NCI-H1417 (cell line): ENCODE data around the gene PCSK4.
A peak's percentile ranks its signal among the peaks of the same experiment; 100 is the strongest.
"Not testable (repeated sequence)": the region's sequence is repeated elsewhere in the genome, so short reads cannot be mapped to it uniquely, and the experiment has no call there.

Experiments used
- DNase-seq, 3 experiments: peaks; one replicate each; lab custom pipeline; 2025; lab: John Stamatoyannopoulos, UW

The PCSK4 gene

DNA sequence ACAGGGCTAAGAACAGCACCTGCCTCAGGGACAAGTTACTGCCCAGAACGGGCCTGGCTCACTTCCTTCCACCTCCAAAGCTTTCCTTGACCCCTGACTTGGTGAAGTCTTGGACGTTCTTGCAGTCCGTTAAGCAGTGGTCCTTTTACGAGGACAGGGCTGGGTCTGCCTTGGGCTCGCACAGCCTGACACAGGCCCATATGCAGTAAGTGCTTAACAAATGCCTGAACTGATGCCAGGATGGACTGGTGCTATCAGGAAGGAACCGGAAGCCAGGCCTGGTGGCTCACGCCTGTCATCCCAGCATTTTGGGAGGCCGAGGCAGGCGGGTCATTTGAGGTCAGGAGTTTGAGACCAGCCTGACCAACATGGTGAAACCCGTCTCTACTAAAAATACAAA is 31.9 kb upstream of the PCSK4 start:
- no peak for DNase-seq

GRCh38 chr19:1521636-1522035 is 31.5 kb upstream of the PCSK4 start:
- DNase-seq: no peak

GRCh38 chr19:1520203-1520780 is 30.1 kb upstream of the PCSK4 start:
- DNase-seq: no peak

DNA sequence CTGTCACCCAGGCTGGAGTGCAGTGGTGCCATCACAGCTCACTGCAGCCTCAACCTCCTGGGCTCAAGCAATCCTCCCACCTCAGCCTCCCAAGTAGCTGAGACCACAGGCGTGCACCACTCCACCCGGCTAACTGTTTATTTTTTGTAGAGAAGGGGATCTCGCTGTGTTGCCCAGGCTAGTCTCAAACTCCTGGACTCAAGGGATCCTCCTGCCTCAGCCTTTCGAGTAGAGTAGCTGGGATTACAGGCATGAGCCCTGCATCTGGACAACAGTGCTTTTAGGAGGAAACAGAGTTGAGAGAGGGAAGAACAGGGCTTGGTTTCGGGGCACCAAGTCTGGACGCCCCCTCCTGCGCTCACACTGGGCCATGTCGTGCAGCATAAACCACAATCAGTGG is 29.7 kb upstream of the PCSK4 start:
- not testable (repeated sequence) for DNase-seq

- no peak for DNase-seq
Observed at GRCh38 chr19:1518471-1518870, 28.3 kb upstream of the PCSK4 start.

GRCh38 chr19:1516395-1516753 is 26.2 kb upstream of the PCSK4 start:
- peak in 1 of 3 experiments; percentile 24 for DNase-seq

DNA sequence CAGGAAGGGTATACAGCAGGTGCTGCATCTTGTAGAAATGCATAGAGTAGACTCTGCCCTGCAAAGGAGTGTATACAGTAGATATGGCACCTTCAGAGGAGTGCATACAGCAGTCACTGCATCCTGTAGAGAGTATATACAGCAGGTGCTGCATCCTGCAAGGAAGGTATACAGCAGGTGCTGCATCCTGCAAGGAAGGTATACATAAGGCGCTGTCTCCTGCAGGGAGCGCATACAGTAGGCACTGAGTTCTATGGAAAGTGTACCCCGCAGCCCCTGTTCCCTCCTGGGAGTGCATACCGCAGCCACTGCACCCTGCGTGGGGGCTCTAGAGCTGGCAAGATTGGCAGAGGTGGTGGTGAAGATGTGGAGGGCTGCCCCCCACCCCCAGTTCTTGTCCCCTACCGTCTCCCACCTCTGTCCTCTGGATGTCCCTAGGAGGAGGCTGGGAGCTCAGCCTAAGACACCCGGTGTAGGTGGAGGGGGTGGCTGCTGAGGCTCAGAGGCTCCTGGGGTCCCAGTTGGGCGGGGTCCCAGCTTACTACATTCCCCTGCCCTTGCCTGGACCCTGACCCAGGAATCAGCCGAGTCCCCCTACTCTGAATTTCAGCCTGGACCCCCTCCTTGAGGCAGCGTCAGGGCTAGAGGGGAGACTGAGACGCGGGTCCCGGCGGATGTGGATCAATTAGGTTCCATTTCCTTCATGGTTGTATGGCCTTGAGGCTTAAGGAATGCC is 25.0 kb upstream of the PCSK4 start:
- no peak for DNase-seq

DNA sequence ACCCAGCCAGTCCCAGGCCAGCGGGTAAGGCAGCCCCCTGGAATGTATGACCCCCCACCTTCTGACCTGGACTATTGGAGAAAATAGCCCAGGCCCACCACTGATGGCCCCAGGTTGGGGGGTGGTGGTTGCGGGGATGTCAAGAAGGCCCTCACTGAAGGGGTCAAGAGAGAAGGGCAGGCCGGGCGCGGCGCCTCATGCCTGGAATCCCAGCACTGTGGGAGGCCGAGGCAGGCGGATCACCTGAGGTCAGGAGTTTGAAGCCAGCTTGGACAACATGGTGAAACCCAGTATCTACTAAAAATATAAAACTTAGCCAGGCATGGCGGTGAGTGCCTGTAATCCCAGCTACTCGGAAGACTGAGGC is 24.1 kb upstream of the PCSK4 start:
- DNase-seq: no peak

DNA sequence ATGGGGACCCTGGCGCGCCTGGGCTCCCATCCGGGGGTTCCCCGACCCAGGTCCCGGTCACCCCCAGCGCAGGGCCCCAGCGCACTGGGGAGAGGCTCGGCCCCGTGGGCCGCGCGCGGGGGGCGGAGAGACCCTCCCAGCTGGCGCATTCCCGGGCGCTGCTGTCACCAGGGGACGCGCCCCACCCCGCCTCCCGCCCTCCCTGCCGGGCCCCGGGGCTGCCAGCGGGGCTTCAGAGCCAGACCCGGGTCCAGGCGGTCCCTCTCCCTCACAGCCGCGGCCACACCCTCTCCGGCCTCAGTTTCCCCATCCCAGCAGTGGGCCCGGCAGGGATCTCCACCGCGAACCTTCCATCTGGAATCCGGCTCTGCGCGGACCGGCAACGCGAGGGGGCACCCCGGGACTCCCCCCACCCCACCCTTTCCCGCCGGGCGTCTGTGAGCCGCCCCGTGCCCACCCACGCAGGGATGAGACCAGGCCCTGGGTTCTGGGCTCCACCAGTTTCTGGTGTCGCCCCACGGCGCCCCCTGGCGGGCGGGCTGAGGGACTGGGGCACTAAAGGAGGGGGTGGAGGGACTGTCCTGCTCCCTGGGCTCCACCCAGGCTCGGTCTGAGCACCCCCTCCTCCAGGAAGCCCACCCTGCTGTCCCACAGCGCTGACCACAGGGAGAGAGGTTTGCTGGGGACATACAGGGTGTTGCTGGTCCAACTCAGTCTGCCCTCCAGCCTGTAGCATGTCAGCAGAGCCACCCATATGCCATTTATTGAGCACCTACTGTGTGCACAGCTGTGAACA is 23.5 kb upstream of the PCSK4 start:
- DNase-seq: peak in 1 of 3 experiments; percentile 15

GRCh38 chr19:1512671-1513498 is 22.7 kb upstream of the PCSK4 start, which contains the start of gene ADAMTSL5:
ADAMTSL5 (minus strand) TSS chr19:1513019; CDS start chr19:1510943, 2,076 bp downstream.
- no peak for DNase-seq

GRCh38 chr19:1511318-1512317 is 21.5 kb upstream of the PCSK4 start:
- no peak for DNase-seq

DNA sequence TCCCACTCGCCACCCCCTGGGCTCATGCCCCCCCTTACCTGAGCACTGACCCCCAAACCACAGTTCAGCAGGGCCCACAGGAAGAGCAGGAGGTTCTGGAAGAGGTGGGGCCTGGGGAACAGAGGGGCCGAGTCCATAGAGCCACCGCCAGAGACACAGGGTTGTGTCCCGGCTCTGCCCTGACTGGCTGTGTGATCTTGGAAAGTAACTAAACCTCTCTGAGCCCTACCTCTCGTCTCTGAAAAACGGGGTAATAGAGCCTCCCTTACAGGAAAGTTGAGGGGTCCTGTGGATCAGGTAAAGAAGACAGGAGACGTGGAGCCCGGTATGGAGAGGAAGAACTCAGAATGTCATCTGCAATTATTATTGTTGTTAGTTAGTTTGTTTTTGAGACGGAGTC is 20.7 kb upstream of the PCSK4 start:
- no peak for DNase-seq

GRCh38 chr19:1510442-1510806 is 20.3 kb upstream of the PCSK4 start:
- no peak for DNase-seq

DNA sequence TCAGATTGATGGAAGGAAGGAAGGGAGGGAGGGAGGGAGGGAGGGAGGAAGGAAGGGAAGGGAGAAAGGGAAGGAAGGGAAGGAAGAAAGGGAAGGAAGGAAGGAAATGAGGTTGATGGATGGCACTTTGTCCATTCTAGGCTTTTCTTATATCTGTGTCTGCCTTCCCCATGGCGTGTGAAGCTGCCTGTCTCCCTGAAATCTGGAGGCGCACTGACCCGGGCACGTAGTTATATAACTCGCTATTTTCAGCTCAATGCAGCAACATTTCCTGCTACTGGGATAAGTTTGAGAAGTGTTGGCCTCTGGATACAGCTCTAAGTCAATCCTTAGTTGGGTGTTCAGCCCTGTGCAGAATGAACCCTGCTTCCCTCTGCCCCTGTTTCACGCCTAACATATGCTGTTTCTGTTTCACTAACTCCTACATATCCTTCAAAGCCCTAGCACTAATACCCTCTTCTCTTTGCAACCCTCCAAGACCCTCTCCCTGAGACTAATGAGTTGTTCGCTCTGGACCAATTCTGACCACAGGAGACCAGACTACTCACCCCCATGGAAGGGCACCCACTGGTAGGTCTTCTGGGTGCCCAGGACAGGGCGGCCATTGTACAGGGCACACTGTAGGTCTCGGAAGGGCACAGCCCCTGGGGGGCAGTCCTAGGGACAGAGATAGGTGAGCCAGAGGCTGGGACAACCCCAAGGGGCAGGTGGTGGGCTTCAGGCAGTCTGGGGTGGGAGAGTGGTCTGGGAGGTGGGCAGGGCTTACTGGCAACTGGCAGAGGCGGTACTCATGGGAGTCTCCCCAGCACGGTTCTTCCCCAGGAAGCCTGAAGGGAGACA is 19.7 kb upstream of the PCSK4 start:
- no peak for DNase-seq

- DNase-seq: no peak
Observed at GRCh38 chr19:1508507-1508856, 18.3 kb upstream of the PCSK4 start.

- DNase-seq: peak; percentile 96 to 99 (median 98)
Observed at GRCh38 chr19:1507763-1508506, 17.8 kb upstream of the PCSK4 start.

DNA sequence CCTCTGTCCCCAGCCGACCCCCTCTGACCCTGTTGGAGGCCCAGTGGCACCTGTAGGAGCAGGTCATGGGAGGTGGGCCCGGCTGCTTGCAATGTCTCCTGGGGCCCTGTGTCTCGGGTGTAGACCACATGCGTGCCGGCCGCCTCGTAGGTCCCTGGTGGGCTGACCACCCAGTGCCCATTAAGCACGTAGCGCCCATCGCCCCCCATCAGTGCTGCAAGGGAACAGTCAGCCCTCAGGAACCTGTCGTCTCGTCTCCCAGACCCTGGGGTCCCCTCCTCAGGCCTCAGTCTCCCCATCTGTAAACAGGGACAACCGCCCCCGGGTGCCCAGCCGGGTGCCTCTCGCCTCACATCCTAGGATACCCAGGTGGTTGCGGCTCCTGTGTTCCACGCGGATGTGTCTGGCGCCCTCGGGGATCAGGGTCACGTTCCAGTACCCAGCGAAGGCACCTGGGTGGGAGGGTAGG is 17.1 kb upstream of the PCSK4 start:
- no peak for DNase-seq

GRCh38 chr19:1505991-1506881 is 16.1 kb upstream of the PCSK4 start:
- DNase-seq: no peak
